Urinary bladder (tissue), 4 donors: ENCODE measurements around the gene SFXN1. TPM values are rescaled to one million over a fixed set of nuclear protein-coding genes. Genes with fewer than 3 reads are reported as not detected.
"Not testable (repeated sequence)": the region's sequence is repeated elsewhere in the genome, so short reads cannot be mapped to it uniquely, and the experiment has no call there.

Experiments used
- DNase-seq: peaks from one replicate; pipeline ENCODE4 v3.0.0-alpha.2; 2015; ENCODE audit errors: extremely low spot score
- H3K27ac ChIP-seq: one replicate; pipeline ENCODE4 v1.5.1; 2013; ENCODE audit warnings: low read depth, mild to moderate bottlenecking, moderate library complexity
- H3K36me3 ChIP-seq: one replicate; pipeline ENCODE4 v1.6.1; 2013; ENCODE audit warnings: mild to moderate bottlenecking, moderate library complexity; ENCODE audit not compliant: insufficient read depth
- H3K4me1 ChIP-seq: one replicate; pipeline ENCODE4 v1.6.1; 2013; ENCODE audit warnings: mild to moderate bottlenecking, moderate library complexity; ENCODE audit not compliant: insufficient read depth
- H3K4me3 ChIP-seq: one replicate; pipeline ENCODE4 v1.5.1; 2013; ENCODE audit warnings: low read depth, low read length
- WGBS: extraction: QIAGEN DNeasy Blood & Tissue Kit; methylation state at CpG from one replicate; pipeline ENCODE4 v1.1.7; 2013; 5-methylcytosine and 5-hydroxymethylcytosine counted together
- polyA plus RNA-seq: library from polyadenylated mRNA; stranded (reverse); fragments of 200-250 nt; gene quantifications from one replicate; pipeline ENCODE4 v1.2.3, GENCODE V29; 2013
- total RNA-seq: library from RNA; depleted of rRNA; stranded (reverse); fragments of >200 nt; gene quantifications from one replicate; pipeline ENCODE4 v1.2.3, GENCODE V29; 2014
- donor health status: healthy with polysubstance abuse.
- donor health status: healthy.

The SFXN1 gene, protein sequence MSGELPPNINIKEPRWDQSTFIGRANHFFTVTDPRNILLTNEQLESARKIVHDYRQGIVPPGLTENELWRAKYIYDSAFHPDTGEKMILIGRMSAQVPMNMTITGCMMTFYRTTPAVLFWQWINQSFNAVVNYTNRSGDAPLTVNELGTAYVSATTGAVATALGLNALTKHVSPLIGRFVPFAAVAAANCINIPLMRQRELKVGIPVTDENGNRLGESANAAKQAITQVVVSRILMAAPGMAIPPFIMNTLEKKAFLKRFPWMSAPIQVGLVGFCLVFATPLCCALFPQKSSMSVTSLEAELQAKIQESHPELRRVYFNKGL
- 36.5 TPM for total RNA-seq
- 14.3 TPM for polyA plus RNA-seq

DNA sequence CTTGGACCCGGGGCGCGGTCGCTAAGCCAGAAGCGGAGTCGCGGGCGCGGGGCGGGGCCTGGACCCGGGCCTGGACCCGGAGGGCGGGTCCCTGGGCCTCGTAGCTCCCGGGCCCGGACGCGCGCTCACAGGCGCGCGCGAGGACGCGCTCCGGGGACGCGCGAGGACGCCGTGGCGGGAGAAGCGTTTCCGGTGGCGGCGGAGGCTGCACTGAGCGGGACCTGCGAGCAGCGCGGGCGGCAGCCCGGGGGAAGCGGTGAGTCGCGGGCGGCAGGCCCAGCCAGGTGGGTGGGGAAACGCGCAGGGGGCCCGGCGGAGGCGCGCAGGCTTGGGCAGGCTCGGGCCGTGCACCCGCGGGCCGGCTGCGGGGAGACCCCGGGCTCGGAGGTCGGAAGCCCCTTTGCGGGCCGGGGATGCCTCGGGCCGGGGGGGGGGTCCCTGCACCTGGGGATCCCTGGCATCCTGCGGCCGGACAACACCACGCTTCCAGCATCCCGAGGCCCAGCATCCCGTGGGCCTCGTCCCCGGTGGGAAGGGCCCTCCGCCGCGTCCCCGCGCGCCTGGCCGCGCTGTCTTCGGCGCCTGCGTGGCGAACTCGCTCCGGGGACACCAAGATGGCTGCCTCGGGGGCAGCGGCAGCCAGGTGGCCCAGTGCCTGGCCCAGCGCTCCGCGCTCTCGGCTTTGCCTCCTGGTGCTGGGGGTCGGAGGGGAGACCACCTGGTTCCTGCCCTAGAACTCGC, at the start of gene SFXN1:
Gene SFXN1 (plus strand): TSS at position 177 of the 741 bp plus-strand sequence. CDS start 13,544 bp downstream, outside the sequence.
- H3K36me3 ChIP-seq = no peaks in the 10 kb centered on the region
- H3K4me3 ChIP-seq = peak within 1 kb of the TSS; percentile 85
- 1% methylated on average over 94 of the region's 94 CpGs for WGBS
- no peaks in the 10 kb centered on the region for H3K4me1 ChIP-seq
- DNase-seq = peak; percentile 23
- H3K27ac ChIP-seq = peak within 1 kb of the TSS; percentile 58

GRCh38 chr5:175434800-175435199, 43.6 kb upstream of the SFXN1 start:
- Histone ChIP-seq H3K36me3 (no peaks in the 10 kb centered on the region), H3K4me1 (no peaks in the 10 kb centered on the region), H3K4me3 (no peak overlapping the region), H3K27ac (no peak overlapping the region)
- WGBS = 78% methylated on average over 6 of the region's 6 CpGs
- DNase-seq = no peak

DNA sequence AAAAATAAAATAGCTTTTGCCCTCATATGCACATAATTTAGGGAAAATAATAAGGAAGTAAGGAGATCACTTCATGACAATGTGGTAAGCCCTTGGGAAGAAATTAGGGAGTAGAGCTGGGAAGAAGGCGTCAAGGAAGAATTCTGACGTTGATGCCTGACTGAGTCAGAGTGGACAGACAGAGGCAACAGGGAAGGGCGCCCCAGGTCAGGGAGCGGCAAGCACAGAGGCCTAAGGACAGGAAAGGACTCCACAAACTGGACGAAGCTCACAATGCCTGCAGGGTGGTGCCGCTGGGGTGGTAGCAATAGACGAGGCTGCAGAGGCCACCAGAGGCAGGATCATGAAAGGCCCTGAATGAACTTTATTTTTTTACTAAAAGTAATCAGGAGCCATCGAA, 42.0 kb upstream of the SFXN1 start:
- no peaks in the 10 kb centered on the region for H3K36me3 ChIP-seq
- 77% methylated on average over 8 of the region's 8 CpGs for WGBS
- no peak overlapping the region for H3K4me3 ChIP-seq
- no peak for DNase-seq
- no peaks in the 10 kb centered on the region for H3K4me1 ChIP-seq
- no peak overlapping the region for H3K27ac ChIP-seq

GRCh38 chr5:175438234-175438857, 40.0 kb upstream of the SFXN1 start:
- no peak for DNase-seq
- Histone ChIP-seq H3K36me3 (no peaks in the 10 kb centered on the region), H3K27ac (no peak overlapping the region), H3K4me1 (no peaks in the 10 kb centered on the region), H3K4me3 (no peak overlapping the region)
- 85% methylated on average over 3 of the region's 3 CpGs for WGBS

DNA sequence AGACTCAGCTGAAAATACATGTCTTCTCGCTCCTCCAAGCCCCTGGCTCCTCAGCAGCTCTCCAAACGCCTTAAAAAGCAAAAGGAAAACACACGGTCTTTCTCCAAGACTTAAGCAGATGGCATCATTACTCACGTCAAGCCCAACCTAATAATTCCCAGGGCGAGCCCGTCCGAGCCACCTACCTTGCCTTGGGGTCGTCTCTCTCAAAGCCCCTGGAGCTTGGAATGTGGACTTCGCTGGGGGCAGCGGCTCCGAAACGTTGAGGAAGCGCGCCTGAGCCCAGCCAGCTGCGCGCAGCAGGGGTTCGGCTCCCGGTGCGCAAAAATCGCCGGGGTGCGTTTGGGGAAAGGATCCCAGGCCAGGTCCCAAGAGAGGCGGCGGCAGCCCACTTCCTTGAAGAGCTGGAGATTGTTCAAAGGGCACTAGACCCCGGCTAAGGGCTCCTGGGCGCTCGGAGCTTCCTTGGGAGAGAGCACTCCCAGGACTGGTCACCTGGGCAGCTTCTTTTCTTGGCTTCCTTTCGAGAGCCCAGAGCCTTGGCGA, 34.8 kb upstream of the SFXN1 start:
- 6% methylated on average over 29 of the region's 29 CpGs for WGBS
- Histone ChIP-seq H3K36me3 (no peaks in the 10 kb centered on the region), H3K4me1 (no peaks in the 10 kb centered on the region), H3K4me3 (peak overlapping the region; percentile 47), H3K27ac (no peak overlapping the region)
- DNase-seq = no peak

DNA sequence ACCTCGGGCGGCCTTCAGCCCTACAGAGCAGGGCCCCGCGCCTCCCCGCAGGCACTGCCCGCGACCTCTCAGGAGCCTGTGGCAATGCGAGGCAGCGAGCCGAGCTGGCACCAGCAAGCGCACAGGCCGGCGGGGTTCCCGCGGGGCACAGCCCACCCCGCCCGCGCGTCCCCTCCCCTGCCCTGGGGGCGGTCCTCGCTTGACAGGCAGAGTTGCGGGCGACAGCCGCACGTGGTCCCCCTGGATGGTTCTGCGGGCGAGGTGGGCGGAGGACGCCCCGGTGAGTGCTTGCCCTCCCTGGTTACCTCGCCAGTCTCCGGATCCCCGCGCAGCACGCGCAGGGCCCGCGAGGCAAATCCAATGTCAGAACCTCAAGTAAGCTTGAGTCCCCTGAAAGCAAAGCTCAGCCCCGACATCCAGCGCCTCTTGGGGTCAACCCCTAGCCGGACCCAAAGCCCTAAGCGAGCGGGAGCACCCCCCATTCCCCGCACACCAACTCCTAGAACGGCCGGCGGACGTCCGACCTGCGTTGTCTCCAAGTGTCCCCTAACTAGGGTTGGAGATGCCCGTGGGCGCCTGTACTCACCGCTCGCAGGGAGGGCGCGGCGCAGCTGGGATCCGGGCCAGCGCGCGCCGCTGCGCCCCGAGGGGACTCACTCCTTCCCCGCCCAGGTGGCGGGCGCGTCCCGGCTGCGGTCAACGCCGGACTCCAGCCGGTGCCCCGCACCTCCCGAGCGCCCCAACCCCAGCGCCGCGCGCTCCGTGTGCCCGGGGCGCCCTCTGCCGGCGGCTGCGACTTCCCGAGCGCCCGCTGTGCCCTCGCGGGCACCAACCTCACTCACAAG, 34.1 kb upstream of the SFXN1 start, which contains the start of gene DRD1:
Gene DRD1 (minus strand): TSS at position 123 of the 845 bp plus-strand sequence. CDS start 1,083 bp downstream, outside the sequence.
- Histone ChIP-seq H3K36me3 (no peaks in the 10 kb centered on the region), H3K4me3 (peak within 1 kb of the TSS; percentile 47), H3K27ac (no peak within 1 kb of the TSS), H3K4me1 (no peaks in the 10 kb centered on the region)
- DNase-seq = no peak
- WGBS = under 1% methylated on average over 91 of the region's 91 CpGs

- no peak for DNase-seq
- H3K36me3 ChIP-seq = no peaks in the 10 kb centered on the region
- peak overlapping the region; percentile 47 for H3K4me3 ChIP-seq
- no peaks in the 10 kb centered on the region for H3K4me1 ChIP-seq
- H3K27ac ChIP-seq = no peak overlapping the region
- 25% methylated on average over 37 of the region's 37 CpGs for WGBS
Measured at GRCh38 chr5:175444905-175445456, 33.4 kb upstream of the SFXN1 start.

DNA sequence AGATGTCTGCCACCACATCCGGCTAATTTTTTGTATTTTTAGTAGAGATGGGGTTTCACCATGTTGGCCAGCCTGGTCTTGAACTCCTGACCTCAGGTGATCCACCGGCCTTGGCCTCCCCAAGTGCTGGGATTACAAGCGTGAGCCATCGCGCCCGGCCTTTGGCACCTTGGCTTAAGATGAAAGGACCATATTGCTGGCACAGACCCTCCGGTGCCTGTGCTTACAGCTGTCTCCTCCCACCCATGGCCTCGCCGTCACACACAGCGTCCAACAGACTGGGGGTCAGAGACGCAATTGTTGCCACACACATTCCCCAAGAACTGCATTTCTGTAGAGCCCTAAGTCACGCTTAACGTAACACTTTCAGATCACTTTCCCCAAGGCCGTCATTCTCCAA, 32.0 kb upstream of the SFXN1 start:
- DNase-seq, H3K4me3 ChIP-seq, H3K36me3 ChIP-seq, H3K4me1 ChIP-seq, H3K27ac ChIP-seq: not testable (repeated sequence)
- WGBS = 85% methylated on average over 14 of the region's 14 CpGs

- no peak for DNase-seq
- Histone ChIP-seq H3K27ac (no peak overlapping the region), H3K36me3 (no peaks in the 10 kb centered on the region), H3K4me1 (no peaks in the 10 kb centered on the region), H3K4me3 (no peak overlapping the region)
- 33% methylated on average over 2 of the region's 2 CpGs for WGBS
Measured at GRCh38 chr5:175447571-175447970, 30.8 kb upstream of the SFXN1 start.

GRCh38 chr5:175448276-175448675, 30.1 kb upstream of the SFXN1 start:
- Histone ChIP-seq H3K4me1 (no peaks in the 10 kb centered on the region), H3K36me3 (no peaks in the 10 kb centered on the region), H3K27ac (no peak overlapping the region), H3K4me3 (no peak overlapping the region)
- 15% methylated on average over 3 of the region's 3 CpGs for WGBS
- DNase-seq = no peak

DNA sequence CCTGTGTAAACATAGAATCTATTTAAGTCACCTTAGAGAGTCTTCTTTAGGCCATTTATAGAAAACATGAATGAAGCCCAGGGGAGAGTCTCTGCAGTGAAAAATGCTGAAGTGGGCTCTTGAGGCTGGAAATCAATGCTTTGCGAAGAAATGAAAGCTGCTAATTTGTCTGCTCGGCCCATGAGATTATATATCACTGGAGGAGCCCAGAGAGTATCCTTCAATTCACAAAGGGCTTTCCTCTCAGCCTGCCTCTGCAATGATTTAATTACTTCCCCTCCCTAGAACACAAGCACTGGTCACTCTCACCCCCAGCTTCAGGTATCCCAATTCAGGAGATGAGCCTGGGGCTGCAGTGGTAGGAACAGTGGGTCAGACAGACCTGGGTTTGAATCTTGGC, 26.2 kb upstream of the SFXN1 start:
- WGBS = 83% methylated on average over 2 of the region's 2 CpGs
- no peak overlapping the region for H3K27ac ChIP-seq

DNA sequence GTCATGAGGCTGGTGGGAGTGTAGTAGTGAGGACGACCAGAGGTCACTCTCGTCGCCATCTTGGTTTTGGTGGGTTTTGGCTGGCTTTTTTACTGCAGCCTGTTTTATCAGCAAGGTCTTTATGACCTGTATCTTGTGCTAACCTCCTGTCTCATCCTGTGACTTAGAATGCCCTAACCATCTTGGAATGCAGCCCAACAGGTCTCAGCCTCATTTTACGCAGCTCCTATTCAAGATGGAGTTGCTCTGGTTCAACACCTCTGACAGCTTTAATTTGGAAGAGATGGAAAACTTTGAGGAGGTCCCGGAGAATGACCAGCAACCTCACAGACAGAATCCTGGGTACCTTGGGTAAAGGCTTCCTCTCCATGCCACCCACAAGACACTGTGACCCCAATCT, 24.0 kb upstream of the SFXN1 start:
- not testable (repeated sequence) for H3K4me1 ChIP-seq, H3K36me3 ChIP-seq, H3K4me3 ChIP-seq, DNase-seq, H3K27ac ChIP-seq
- WGBS = 88% methylated on average over 5 of the region's 5 CpGs

More for the DNA sequence above, 26.2 kb upstream of the SFXN1 start:
- DNase-seq = no peak
- no peaks in the 10 kb centered on the region for H3K36me3 ChIP-seq
- no peak overlapping the region for H3K4me3 ChIP-seq
- H3K4me1 ChIP-seq = no peaks in the 10 kb centered on the region
